HG03045 (cell line): ENCODE data around the gene MAP3K8.
"Not testable (repeated sequence)": the region's sequence is repeated elsewhere in the genome, so short reads cannot be mapped to it uniquely, and the experiment has no call there.

Source experiments
- ATAC-seq: cut with Tn5 transposase; IDR thresholded peaks from one replicate; pipeline ENCODE4 v1.9.1; 2021; ENCODE audit warnings: mild to moderate bottlenecking, moderate library complexity; ENCODE audit not compliant: unreplicated experiment

Gene MAP3K8

GRCh38 chr10:30443049-30443448, 9.1 kb downstream of the MAP3K8 start:
- ATAC-seq: no peak

DNA sequence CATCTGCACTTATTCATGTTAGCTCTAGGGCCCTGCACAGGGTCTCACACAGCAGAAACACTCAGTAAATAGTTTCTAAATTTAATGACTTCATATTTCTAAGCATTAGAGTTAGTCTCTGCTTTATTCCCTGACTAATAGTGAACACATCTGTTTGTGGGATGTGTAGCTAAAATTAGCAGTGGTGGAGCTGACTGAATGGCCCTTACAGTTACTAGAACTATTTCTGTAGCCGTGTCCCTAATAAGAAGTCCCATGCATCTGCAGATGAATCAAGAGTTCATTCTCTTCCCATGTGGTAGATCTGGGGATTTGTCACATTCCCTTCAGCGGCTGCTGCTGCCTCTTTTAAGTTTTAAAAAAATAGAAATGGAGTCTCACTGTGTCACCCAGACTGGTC, 11.7 kb downstream of the MAP3K8 start:
- ATAC-seq: no peak

DNA sequence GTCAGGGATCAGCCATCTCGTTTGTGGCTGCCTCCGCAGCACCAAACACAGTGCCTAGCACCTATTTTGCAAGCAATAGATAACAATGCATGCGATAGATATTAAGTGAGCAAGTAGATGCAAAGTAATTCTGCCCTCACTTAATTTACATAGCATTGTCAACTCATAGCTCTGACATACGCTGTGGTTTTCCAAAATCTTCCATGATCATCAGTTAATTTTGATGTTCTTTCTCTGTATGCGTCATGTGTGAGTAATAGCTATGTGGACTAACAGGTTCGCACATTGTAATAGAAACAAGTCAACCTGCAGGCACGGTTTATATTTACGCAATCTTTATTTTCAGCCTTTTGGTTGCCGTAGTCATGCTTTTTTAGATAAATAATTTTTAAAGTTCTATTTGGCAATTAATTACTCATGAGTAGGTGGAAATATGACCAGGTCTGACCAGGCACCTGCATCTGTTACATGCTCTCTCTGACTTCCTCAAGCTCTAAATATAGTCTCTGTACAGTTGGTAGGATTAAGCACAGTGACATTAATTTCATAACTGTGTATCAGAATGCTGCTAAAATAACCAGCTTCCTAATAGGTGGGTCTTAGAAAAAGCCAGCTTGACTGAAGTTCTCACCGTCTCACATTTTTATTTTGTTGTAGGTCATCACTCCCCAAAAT, 13.3 kb downstream of the MAP3K8 start:
- ATAC-seq: no peak

DNA sequence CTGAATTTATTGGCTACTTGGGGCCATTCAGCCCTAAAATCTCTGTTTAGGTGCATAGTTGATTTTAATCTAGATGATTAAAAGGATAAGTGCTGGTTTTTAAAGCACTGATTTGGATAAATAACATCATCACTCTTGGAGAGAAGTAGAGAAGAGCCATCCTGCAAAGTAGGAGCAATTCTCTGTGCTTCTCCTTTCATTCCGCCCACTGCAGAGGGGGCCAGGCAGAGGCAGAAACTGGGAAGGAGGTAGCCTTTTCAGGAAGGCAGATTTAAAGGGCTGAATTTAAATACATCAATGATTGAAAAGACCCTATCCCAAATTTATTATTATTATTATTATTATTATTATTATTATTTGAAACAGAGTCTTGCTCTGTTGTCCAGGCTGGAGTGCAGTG, 14.1 kb downstream of the MAP3K8 start:
- no peak for ATAC-seq

- no peak for ATAC-seq
These were observed 20.0 kb downstream of the MAP3K8 start for GRCh38 chr10:30453764-30454527.

- no peak for ATAC-seq
These were observed 20.9 kb downstream of the MAP3K8 start for GRCh38 chr10:30454744-30455510.

GRCh38 chr10:30455816-30456215, 21.8 kb downstream of the MAP3K8 start:
- ATAC-seq: peak; percentile 41

GRCh38 chr10:30456266-30456665, 22.3 kb downstream of the MAP3K8 start:
- ATAC-seq: peak; percentile 52

DNA sequence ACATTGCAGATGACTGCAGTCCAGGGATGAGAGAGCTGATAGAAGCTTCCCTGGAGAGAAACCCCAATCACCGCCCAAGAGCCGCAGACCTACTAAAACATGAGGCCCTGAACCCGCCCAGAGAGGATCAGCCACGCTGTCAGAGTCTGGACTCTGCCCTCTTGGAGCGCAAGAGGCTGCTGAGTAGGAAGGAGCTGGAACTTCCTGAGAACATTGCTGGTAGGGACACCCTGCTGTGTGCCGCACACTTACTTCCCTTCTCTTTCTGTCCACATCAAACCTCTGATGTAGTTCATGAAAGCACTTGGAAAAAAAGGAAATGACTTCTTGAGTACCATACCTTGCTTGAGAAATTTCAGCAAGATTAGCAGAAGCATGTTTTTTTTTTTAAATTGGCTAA, 25.3 kb downstream of the MAP3K8 start:
- no peak for ATAC-seq

DNA sequence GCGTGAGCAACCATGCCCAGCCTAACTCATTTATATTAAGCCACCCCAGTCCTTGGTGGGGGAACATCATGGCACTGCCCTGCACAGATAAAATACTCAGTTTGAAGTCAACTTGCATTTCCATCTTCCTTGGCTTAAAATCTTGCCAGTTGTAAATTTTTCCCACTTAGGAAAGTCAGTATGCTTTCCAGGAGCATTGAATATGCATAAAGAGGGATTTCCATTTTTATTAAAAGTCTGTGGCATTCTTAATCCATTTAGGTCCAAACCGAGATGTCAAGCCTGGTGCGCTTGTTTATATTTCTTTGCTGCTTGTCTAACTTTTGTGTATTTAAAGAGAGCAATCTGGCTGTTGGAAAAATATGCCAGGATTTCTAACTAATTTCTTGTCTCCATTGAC, 26.1 kb downstream of the MAP3K8 start:
- no peak for ATAC-seq

DNA sequence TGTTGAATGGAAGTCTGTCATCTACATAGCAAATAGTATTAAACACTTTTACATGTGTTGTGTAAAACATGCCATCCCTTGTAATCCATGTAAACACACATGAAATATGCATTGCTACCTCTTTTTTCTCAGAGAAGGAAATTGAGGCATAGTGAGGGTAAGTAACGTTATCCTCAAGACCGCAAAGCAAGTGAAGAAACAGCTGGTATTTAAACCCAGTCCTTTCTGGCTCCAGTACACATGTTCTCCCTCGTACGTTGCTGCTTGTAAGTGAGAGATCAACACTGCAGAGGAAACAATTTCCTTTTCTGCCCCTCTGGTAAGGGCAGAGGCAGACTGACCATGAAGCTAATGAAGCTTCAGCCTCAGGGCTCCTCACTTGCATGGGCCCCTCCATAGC, 28.5 kb downstream of the MAP3K8 start:
- ATAC-seq: no peak

DNA sequence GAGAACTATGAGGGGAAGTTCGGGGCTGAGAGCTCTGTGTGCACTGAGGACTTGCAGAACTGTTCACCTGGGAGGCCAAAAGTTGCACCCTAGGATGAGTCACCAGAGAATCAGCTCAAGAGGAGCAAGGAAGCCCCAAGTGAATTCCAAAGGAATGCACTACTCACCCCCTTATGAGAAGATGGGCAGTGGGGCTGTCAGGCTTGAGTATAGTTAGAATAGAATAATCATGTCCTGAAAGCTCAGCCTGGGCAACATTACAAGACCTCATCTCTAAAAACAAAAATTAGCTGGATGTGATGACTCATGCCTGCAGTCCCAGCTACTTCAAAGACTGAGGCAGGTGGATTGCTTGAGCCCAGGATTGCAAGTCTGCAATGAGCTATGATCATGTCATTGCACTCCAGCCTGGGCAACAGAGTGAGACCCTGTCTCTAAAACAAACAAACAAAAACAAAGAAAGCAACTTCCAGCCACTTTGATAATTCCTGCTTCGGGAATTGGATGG, 30.0 kb downstream of the MAP3K8 start:
- ATAC-seq: no peak

DNA sequence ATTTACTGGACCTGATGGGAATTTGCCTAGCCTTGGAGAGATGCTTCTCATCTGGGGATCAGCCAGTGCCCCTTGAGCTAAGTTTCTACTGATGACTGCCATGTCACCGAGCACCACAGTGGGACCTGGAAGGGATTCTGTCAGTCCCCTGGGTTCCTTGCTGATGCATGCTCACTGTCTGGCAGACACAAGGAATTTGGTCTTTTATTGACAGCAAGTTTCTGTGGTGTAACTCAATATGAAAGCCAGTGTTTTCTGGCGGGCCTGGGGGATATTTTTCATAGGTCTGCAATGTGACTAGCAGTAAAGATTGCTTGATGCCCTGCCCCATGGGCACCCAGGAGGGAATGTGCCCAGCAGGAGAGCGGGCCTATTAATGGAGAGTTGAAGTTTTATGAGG, 30.7 kb downstream of the MAP3K8 start:
- ATAC-seq: no peak

DNA sequence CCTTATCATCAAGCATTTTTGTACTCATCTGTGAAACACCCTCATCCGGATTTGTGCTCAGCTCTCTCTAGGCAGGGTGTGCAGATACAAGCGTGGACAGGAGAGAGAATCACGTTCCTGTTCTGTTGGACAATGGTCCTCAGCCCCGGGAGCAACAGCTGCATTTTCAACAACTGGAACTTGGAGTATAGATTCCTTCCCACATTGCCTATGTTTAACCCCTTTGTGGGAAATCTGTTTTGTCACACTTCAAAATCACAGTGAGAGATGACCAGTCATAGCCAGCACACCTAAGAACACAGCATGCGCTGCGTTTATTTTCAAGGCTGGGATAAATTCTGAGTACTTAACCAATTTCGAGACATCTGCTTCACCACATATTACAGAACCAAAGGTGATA, 32.5 kb downstream of the MAP3K8 start:
- ATAC-seq: no peak

- ATAC-seq: no peak
These were observed 33.8 kb downstream of the MAP3K8 start for GRCh38 chr10:30467651-30468338.

DNA sequence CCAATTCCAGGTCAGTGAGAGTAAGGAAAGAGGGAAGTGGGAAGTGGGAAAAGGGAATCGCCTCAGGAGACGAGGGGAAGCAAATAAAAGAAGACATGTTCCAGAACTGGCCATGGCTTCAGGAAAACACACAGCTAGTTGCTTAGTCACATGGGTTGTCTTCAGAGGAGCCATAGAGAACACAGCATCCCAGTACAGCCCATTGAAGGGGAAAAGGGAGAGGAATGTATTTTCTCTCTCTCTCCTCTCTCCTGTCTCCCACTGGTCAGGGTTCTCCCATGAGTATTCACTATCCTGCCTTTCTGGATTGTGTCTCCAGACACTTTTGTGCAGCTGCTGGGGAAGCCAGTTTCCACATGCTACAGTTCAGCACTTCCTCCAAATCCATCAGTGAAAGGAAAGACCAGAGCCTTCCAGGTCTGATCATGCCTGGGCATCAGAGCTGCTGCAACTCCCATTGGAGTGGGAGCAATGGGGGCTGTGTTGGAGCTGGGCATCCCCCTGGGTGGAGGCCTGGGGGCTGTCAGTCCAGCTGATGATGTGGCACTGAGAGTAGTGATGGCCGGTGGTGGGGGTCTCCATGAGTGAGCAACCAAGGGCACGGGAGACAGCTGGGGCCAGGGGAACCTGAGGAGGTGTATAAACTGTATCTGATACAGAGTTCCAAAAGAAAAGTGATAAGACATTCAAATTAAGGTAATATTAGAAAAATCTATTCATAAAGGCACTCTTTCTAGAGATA, 38.6 kb downstream of the MAP3K8 start:
- ATAC-seq: no peak

- not testable (repeated sequence) for ATAC-seq
These were observed 41.5 kb downstream of the MAP3K8 start for GRCh38 chr10:30475515-30475914.

- no peak for ATAC-seq
These were observed 42.6 kb downstream of the MAP3K8 start for GRCh38 chr10:30476511-30477155.

DNA sequence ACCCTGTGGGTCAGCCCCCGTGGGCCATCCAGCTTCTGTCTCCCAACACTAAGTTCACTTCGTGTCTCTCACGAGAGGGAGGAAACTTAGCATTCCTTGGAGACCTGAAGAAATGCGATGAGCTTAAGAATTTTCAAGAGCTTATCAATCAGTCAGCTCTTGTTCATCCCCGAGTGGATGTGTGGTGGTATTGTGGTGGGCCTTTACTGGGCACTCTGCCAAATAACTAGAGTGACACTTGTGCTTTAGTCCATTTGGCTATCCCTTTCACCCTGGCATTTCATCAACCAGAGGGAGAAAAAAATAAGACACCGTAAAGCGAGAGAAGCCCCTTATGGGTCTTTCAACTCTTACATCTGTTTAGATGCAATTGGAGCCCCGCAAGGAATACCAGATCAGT, 45.5 kb downstream of the MAP3K8 start:
- not testable (repeated sequence) for ATAC-seq

- ATAC-seq: no peak
These were observed 47.6 kb downstream of the MAP3K8 start for GRCh38 chr10:30481603-30482002.
